SK-N-SH treated with all-trans-retinoic acid at 6 μM for 48 hours (cell line): Measurements from ENCODE around the gene MIDN.
"Not testable (repeated sequence)": the region's sequence is repeated elsewhere in the genome, so short reads cannot be mapped to it uniquely, and the experiment has no call there.

Experiments
- ATAC-seq: fragments of 200-7000 bp; cut with Tn5 transposase; 3 replicates; pipeline ENCODE4 v1.9.1; 2020; ENCODE audit warnings: mild to moderate bottlenecking, moderate library complexity
- ARNTL ChIP-seq: fragments of 450-650 bp; formaldehyde crosslinking; IDR thresholded peaks from 2 replicates; pipeline ENCODE4 v1.5.0; 2020; ENCODE audit warnings: low read depth, mild to moderate bottlenecking, moderate library complexity, borderline replicate concordance
- BACH2 ChIP-seq: fragments of 250-450 bp; sonication (Bioruptor Pico); IDR thresholded peaks from 2 replicates; pipeline ENCODE4 v1.9.0; 2021; ENCODE audit warnings: mild to moderate bottlenecking, borderline replicate concordance
- CSDC2 ChIP-seq: fragments of 250-450 bp; sonication (Bioruptor Pico); IDR thresholded peaks from 2 replicates; pipeline ENCODE4 v1.5.0; 2020; ENCODE audit warnings: mild to moderate bottlenecking, moderate library complexity
- ESRRG ChIP-seq: fragments of 250-450 bp; sonication (Bioruptor Pico); IDR thresholded peaks from 2 replicates; pipeline ENCODE4 v1.6.1; 2021; ENCODE audit warnings: mild to moderate bottlenecking
- GLIS3 ChIP-seq: fragments of 250-450 bp; sonication (Bioruptor Pico); IDR thresholded peaks from 2 replicates; pipeline ENCODE4 v1.5.0; 2020; ENCODE audit warnings: mild to moderate bottlenecking, moderate library complexity
- ISL1 ChIP-seq: fragments of 250-450 bp; sonication (Bioruptor Pico); IDR thresholded peaks from 2 replicates; pipeline ENCODE4 v2.1.2; 2022; ENCODE audit warnings: mild to moderate bottlenecking, moderate library complexity
- OSR1 ChIP-seq: fragments of 250-450 bp; sonication (Bioruptor Pico); IDR thresholded peaks from 2 replicates; pipeline ENCODE4 v1.8.0; 2022; ENCODE audit warnings: moderate library complexity, mild to moderate bottlenecking, inconsistent platforms
- PPARA ChIP-seq: fragments of 250-450 bp; sonication (Bioruptor Pico); IDR thresholded peaks from 2 replicates; pipeline ENCODE4 v1.5.0; 2020; ENCODE audit warnings: mild to moderate bottlenecking, borderline replicate concordance
- RARB ChIP-seq: fragments of 250-450 bp; sonication (Bioruptor Pico); IDR thresholded peaks from 2 replicates; pipeline ENCODE4 v1.8.0; 2021; ENCODE audit warnings: mild to moderate bottlenecking, moderate library complexity
- SNAI2 ChIP-seq: fragments of 250-450 bp; sonication (Bioruptor Pico); IDR thresholded peaks from 2 replicates; pipeline ENCODE4 v1.5.0; 2020; ENCODE audit warnings: mild to moderate bottlenecking, moderate library complexity
- TOX ChIP-seq: fragments of 250-450 bp; sonication (Bioruptor Pico); IDR thresholded peaks from 2 replicates; pipeline ENCODE4 v1.8.0; 2021; ENCODE audit warnings: mild to moderate bottlenecking, moderate library complexity, borderline replicate concordance
- ZC3H10 ChIP-seq: fragments of 250-450 bp; sonication (Bioruptor Pico); IDR thresholded peaks from 2 replicates; pipeline ENCODE4 v1.5.1; 2021; ENCODE audit warnings: mild to moderate bottlenecking, moderate library complexity
- ZFP3 ChIP-seq: fragments of 250-450 bp; sonication (Bioruptor Pico); IDR thresholded peaks from 2 replicates; pipeline ENCODE4 v1.5.0; 2020; ENCODE audit warnings: mild to moderate bottlenecking, moderate library complexity
- ZFP30 ChIP-seq: fragments of 450-650 bp; formaldehyde crosslinking; IDR thresholded peaks from 2 replicates; pipeline ENCODE4 v1.5.0; 2022; ENCODE audit warnings: mild to moderate bottlenecking, moderate library complexity
- ZNF565 ChIP-seq: fragments of 450-650 bp; formaldehyde crosslinking; conservative IDR thresholded peaks from 2 replicates; pipeline ENCODE4 v1.5.0; 2020; ENCODE audit warnings: low read depth, mild to moderate bottlenecking, moderate library complexity
- ZNF8 ChIP-seq: fragments of 450-650 bp; formaldehyde crosslinking; IDR thresholded peaks from 2 replicates; pipeline ENCODE4 v1.5.0; 2020; ENCODE audit warnings: mild to moderate bottlenecking, moderate library complexity
- TF ChIP-seq, protein P1 (sequence below): fragments of 250-450 bp; sonication (Bioruptor Pico); IDR thresholded peaks from 2 replicates; pipeline ENCODE4 v1.5.1; 2020; ENCODE audit warnings: low read depth, mild to moderate bottlenecking, moderate library complexity
- TF ChIP-seq, protein P2 (sequence below): fragments of 250-450 bp; sonication (Bioruptor Pico); IDR thresholded peaks from 2 replicates; pipeline ENCODE4 v1.8.0; 2020; ENCODE audit warnings: mild to moderate bottlenecking, moderate library complexity, borderline replicate concordance
- TF ChIP-seq, protein P3 (sequence below): fragments of 250-450 bp; sonication (Bioruptor Pico); IDR thresholded peaks from 2 replicates; pipeline ENCODE4 v1.8.0; 2021; ENCODE audit warnings: low read depth, mild to moderate bottlenecking, moderate library complexity, borderline replicate concordance
- TF ChIP-seq, protein P4 (sequence below): fragments of 250-450 bp; sonication (Bioruptor Pico); IDR thresholded peaks from 2 replicates; pipeline ENCODE4 v1.5.0; 2020; ENCODE audit warnings: mild to moderate bottlenecking, moderate library complexity

Gene MIDN

DNA sequence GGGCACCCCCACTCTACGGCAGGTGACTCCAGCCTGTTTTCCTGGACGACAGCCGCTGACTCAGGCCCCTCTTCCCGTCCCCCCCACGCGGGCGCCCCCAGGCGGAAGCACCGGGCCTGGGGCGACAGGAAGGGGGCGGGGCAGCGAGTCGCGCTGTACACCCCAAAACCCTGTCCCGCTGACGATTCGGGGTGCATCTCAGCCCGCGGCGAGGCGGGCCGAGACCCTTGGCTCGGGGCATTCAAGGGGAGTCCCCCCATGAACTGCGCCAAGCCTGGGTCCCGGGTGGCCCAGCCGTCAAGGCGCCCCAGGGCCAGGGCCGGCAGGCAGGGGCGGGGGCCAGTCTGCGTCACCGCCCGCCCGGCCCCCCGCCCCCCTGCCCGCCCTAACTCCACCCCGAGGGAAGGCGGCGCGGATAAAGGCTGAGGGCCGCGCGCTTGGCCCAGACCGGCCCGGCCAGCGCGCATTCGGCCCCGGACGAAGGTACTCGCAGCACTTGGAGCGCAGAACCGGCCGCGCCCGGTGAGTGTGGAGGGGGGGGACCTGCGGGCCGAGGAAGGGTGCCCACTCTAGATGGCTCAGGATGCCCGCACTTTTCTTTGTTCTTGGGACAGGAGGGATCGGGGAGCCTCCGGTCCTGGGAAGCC, at the start of gene MIDN:
Gene MIDN (plus strand): TSS at position 445 of the 647 bp plus-strand sequence. CDS start 1,714 bp downstream, outside the sequence.
- peak; percentile 49 for ATAC-seq

DNA sequence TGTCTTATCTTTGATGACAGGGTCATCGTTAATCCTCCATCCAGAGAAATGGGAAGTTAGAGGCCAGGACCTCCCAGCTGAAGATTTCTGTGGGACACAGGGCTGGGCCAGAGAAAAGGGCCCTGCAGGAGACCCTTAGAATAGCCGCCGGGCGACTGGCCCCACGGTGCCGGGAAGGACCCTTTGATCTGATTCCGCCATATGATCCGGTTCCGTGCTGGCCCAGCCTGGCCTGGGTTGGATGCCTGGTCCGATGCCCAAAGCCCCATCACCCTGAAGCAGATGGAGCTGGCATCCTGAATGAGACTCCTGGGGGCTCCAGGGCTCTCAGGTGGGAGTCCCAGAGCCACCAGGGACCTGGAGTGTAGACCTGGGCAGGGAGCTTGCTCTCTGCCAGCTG, 48.9 kb upstream of the MIDN start:
- no peak for TF ChIP-seq ZFP3
- no peak for TF ChIP-seq ZNF8 (CRISPR knock-in tag)
- TF ChIP-seq TOX: no peak
- TF ChIP-seq ZNF565 (CRISPR knock-in tag): no peak
- no peak for TF ChIP-seq OSR1 (CRISPR knock-in tag)
- no peak for TF ChIP-seq SNAI2
- TF ChIP-seq ZC3H10 (CRISPR knock-in tag): no peak
- TF ChIP-seq, protein P1, sequence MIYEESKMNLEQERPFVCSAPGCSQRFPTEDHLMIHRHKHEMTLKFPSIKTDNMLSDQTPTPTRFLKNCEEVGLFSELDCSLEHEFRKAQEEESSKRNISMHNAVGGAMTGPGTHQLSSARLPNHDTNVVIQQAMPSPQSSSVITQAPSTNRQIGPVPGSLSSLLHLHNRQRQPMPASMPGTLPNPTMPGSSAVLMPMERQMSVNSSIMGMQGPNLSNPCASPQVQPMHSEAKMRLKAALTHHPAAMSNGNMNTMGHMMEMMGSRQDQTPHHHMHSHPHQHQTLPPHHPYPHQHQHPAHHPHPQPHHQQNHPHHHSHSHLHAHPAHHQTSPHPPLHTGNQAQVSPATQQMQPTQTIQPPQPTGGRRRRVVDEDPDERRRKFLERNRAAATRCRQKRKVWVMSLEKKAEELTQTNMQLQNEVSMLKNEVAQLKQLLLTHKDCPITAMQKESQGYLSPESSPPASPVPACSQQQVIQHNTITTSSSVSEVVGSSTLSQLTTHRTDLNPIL (CRISPR knock-in tag): no peak
- no peak for TF ChIP-seq CSDC2 (CRISPR knock-in tag)
- TF ChIP-seq, protein P2, sequence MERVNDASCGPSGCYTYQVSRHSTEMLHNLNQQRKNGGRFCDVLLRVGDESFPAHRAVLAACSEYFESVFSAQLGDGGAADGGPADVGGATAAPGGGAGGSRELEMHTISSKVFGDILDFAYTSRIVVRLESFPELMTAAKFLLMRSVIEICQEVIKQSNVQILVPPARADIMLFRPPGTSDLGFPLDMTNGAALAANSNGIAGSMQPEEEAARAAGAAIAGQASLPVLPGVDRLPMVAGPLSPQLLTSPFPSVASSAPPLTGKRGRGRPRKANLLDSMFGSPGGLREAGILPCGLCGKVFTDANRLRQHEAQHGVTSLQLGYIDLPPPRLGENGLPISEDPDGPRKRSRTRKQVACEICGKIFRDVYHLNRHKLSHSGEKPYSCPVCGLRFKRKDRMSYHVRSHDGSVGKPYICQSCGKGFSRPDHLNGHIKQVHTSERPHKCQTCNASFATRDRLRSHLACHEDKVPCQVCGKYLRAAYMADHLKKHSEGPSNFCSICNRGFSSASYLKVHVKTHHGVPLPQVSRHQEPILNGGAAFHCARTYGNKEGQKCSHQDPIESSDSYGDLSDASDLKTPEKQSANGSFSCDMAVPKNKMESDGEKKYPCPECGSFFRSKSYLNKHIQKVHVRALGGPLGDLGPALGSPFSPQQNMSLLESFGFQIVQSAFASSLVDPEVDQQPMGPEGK: no peak
- no peak for TF ChIP-seq GLIS3 (CRISPR knock-in tag)
- no peak for ATAC-seq

More for the DNA sequence above, at the start of gene MIDN:
- no peak for TF ChIP-seq CSDC2 (CRISPR knock-in tag)
- TF ChIP-seq ARNTL (CRISPR knock-in tag): no peak
- 0 out of 2 replicates have a peak, but pooled peaks have one; percentile 39 for TF ChIP-seq GLIS3 (CRISPR knock-in tag)
- no peak for TF ChIP-seq ZC3H10 (CRISPR knock-in tag)
- no peak for TF ChIP-seq SNAI2
- TF ChIP-seq, protein P2: peak; percentile 88; the same call in 1 of the 2 replicates
- TF ChIP-seq ZNF8 (CRISPR knock-in tag): no peak
- no peak for TF ChIP-seq ESRRG (CRISPR knock-in tag)
- TF ChIP-seq OSR1 (CRISPR knock-in tag): no peak
- no peak for TF ChIP-seq ISL1 (CRISPR knock-in tag)

DNA sequence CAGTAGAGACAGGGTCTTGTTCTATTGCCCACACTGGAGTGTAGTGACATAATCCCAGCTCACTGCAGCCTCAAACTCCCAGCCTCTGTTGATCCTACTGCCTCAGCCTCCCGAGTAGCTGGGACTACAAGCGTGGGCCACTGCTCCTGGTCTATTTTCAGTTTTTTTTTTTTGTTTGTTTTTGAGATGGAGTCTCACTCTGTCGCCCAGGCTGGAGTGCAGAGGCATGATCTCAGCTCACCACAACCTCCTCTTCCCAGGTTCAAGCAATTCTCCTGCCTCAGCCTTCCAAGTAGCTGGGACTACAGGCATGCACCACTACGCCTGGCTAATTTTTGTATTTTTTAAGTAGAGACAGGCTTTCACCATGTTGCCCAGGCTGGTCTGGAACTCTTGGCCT, 47.8 kb upstream of the MIDN start:
- ATAC-seq: not testable (repeated sequence)

DNA sequence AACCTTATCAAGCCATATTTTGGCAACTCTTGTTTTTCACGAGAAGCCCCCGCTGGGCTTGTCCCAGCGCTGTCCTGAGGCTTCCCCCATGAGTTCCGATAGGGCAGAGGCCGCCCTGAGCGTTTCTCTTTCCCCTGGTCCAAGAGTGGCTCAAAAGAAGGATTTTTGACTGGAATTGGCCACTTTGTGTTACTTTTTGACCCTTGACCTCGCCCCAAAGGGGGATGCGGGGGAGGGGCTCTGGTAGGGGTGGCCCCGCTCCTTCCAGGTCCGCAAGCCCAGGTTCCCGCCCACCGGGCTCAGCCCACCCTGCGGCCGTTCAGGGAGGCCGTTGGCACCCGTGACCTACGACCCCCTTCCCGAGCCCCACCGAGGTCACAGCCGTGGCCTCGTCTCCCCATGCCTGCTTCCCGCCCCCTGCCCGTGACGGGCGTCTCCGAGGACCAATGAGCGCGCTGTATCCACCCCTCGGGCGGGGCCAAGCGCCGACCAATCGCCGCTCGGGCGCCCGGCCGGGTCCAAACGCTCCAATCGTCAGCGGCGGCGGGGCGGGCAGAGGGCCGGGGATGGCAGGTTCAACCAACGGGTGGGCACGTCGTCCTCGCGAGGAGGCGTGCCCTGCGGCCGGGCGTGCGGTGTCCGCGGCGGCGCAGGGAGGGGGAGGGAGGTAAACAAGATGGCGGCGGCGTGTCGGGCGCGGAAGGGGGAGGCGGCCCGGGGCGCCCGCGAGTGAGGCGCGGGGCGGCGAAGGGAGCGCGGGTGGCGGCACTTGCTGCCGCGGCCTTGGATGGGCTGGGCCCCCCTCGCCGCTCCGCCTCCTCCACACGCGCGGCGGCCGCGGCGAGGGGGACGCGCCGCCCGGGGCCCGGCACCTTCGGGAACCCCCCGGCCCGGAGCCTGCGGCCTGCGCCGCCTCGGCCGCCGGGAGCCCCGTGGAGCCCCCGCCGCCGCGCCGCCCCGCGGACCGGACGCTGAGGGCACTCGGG, 43.0 kb upstream of the MIDN start, which contains the start of gene STK11:
Gene STK11 (plus strand): TSS at position 665 of the 986 bp plus-strand sequence. CDS start 1,136 bp downstream, outside the sequence.
- ATAC-seq: peak; percentile 95
- no peak for TF ChIP-seq RARB (CRISPR knock-in tag)
- no peak for TF ChIP-seq ZC3H10 (CRISPR knock-in tag)
- TF ChIP-seq, protein P2: no peak
- TF ChIP-seq, protein P3, sequence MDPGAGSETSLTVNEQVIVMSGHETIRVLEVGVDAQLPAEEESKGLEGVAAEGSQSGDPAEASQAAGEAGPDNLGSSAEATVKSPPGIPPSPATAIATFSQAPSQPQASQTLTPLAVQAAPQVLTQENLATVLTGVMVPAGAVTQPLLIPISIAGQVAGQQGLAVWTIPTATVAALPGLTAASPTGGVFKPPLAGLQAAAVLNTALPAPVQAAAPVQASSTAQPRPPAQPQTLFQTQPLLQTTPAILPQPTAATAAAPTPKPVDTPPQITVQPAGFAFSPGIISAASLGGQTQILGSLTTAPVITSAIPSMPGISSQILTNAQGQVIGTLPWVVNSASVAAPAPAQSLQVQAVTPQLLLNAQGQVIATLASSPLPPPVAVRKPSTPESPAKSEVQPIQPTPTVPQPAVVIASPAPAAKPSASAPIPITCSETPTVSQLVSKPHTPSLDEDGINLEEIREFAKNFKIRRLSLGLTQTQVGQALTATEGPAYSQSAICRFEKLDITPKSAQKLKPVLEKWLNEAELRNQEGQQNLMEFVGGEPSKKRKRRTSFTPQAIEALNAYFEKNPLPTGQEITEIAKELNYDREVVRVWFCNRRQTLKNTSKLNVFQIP: no peak
- TF ChIP-seq, protein P1 (CRISPR knock-in tag): no peak
- no peak for TF ChIP-seq BACH2
- no peak for TF ChIP-seq ISL1 (CRISPR knock-in tag)
- TF ChIP-seq OSR1 (CRISPR knock-in tag): no peak
- TF ChIP-seq GLIS3 (CRISPR knock-in tag): no peak
- TF ChIP-seq PPARA (CRISPR knock-in tag): no peak
- TF ChIP-seq ARNTL (CRISPR knock-in tag): no peak
- TF ChIP-seq, protein P4, sequence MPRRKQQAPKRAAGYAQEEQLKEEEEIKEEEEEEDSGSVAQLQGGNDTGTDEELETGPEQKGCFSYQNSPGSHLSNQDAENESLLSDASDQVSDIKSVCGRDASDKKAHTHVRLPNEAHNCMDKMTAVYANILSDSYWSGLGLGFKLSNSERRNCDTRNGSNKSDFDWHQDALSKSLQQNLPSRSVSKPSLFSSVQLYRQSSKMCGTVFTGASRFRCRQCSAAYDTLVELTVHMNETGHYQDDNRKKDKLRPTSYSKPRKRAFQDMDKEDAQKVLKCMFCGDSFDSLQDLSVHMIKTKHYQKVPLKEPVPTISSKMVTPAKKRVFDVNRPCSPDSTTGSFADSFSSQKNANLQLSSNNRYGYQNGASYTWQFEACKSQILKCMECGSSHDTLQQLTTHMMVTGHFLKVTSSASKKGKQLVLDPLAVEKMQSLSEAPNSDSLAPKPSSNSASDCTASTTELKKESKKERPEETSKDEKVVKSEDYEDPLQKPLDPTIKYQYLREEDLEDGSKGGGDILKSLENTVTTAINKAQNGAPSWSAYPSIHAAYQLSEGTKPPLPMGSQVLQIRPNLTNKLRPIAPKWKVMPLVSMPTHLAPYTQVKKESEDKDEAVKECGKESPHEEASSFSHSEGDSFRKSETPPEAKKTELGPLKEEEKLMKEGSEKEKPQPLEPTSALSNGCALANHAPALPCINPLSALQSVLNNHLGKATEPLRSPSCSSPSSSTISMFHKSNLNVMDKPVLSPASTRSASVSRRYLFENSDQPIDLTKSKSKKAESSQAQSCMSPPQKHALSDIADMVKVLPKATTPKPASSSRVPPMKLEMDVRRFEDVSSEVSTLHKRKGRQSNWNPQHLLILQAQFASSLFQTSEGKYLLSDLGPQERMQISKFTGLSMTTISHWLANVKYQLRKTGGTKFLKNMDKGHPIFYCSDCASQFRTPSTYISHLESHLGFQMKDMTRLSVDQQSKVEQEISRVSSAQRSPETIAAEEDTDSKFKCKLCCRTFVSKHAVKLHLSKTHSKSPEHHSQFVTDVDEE (CRISPR knock-in tag): no peak
- no peak for TF ChIP-seq CSDC2 (CRISPR knock-in tag)
- TF ChIP-seq ZFP30: no peak
